GM23338 (cell line): Measurements from ENCODE around the gene ATP8A2. TPM values are rescaled to one million over a fixed set of nuclear protein-coding genes. Genes with fewer than 3 reads are reported as not detected.

Source experiments
- ATAC-seq: fragments of 200-7000 bp; cut with Tn5 transposase; 3 replicates; pipeline ENCODE4 v1.9.1; 2020
- DNase-seq: peaks from one replicate; pipeline ENCODE4 v3.0.0-alpha.2; 2015; ENCODE audit warnings: low spot score
- H2AFZ ChIP-seq: fragments of 200-600 bp; sonication (generic); 2 replicates; pipeline ENCODE4 v1.8.0; 2016; ENCODE audit warnings: antibody characterized with exemption, mild to moderate bottlenecking, moderate library complexity
- H3F3A ChIP-seq: fragments of 200-600 bp; sonication (generic); replicated peaks from 2 replicates; pipeline ENCODE4 v1.8.0; 2017; ENCODE audit warnings: antibody characterized with exemption, mixed run types, low read depth
- H3K27ac ChIP-seq: fragments of 200-600 bp; sonication (generic); 2 replicates; pipeline ENCODE4 v1.6.1; 2016; ENCODE audit warnings: low read depth
- H3K27me3 ChIP-seq: fragments of 200-600 bp; sonication (generic); 2 replicates; pipeline ENCODE4 v1.8.0; 2016; ENCODE audit warnings: mild to moderate bottlenecking, mixed run types, moderate library complexity; ENCODE audit not compliant: insufficient read depth
- H3K36me3 ChIP-seq: fragments of 200-600 bp; sonication (generic); 2 replicates; pipeline ENCODE4 v1.8.0; 2016; ENCODE audit warnings: mild to moderate bottlenecking; ENCODE audit not compliant: insufficient read depth
- H3K4me1 ChIP-seq: fragments of 200-600 bp; sonication (generic); 2 replicates; pipeline ENCODE4 v1.8.0; 2016; ENCODE audit warnings: mild to moderate bottlenecking, moderate library complexity; ENCODE audit not compliant: insufficient read depth
- H3K4me2 ChIP-seq: fragments of 200-600 bp; sonication (generic); 2 replicates; pipeline ENCODE4 v1.7.1; 2017; ENCODE audit warnings: mixed run types
- H3K4me3 ChIP-seq: fragments of 200-600 bp; sonication (generic); 2 replicates; pipeline ENCODE4 v1.6.1; 2016; ENCODE audit warnings: mixed run types
- H3K79me2 ChIP-seq: fragments of 200-600 bp; sonication (generic); replicated peaks from 2 replicates; pipeline ENCODE4 v1.8.0; 2017; ENCODE audit warnings: mild to moderate bottlenecking; ENCODE audit not compliant: insufficient read depth
- H3K9me2 ChIP-seq: fragments of 200-600 bp; sonication (generic); 2 replicates; pipeline ENCODE4 v1.8.0; 2017; ENCODE audit not compliant: insufficient read depth
- H4K20me1 ChIP-seq: fragments of 200-600 bp; sonication (generic); replicated peaks from 2 replicates; pipeline ENCODE4 v1.8.0; 2017; ENCODE audit warnings: mild to moderate bottlenecking; ENCODE audit not compliant: insufficient read depth
- H3K27ac Mint-ChIP-seq: 2 replicates; pipeline ENCODE4 v1.8.0; 2020; ENCODE audit warnings: inconsistent platforms, mild to moderate bottlenecking, moderate library complexity, mixed read lengths
- H3K27me3 Mint-ChIP-seq: 3 replicates; pipeline ENCODE4 v1.8.0; 2022; ENCODE audit warnings: low read depth, mild to moderate bottlenecking, moderate library complexity, mixed read lengths, inconsistent platforms; ENCODE audit not compliant: insufficient read depth, poor library complexity
- H3K36me3 Mint-ChIP-seq: 3 replicates; pipeline ENCODE4 v1.8.0; 2021; ENCODE audit warnings: low read depth, mild to moderate bottlenecking, inconsistent platforms, moderate library complexity, mixed read lengths
- H3K4me1 Mint-ChIP-seq: 3 replicates; pipeline ENCODE4 v1.8.0; 2020; ENCODE audit warnings: mild to moderate bottlenecking, inconsistent platforms, mixed read lengths
- H3K4me3 Mint-ChIP-seq: 3 replicates; pipeline ENCODE4 v1.8.0; 2021; ENCODE audit warnings: moderate library complexity, mild to moderate bottlenecking, inconsistent platforms, mixed read lengths
- H3K9me3 Mint-ChIP-seq: 3 replicates; pipeline ENCODE4 v1.8.0; 2020; ENCODE audit warnings: moderate library complexity, mild to moderate bottlenecking, inconsistent platforms, mixed read lengths
- CREB1 ChIP-seq: fragments of 250-450 bp; sonication (Bioruptor Pico); IDR thresholded peaks from 2 replicates; pipeline ENCODE4 v1.5.0; 2020; ENCODE audit warnings: low read depth, mild to moderate bottlenecking, moderate library complexity
- ETS1 ChIP-seq: IDR thresholded peaks from 2 replicates; pipeline ENCODE4 v1.6.1; 2016; ENCODE audit warnings: antibody characterized with exemption
- EZH2 ChIP-seq: fragments of 200-600 bp; sonication (generic); IDR thresholded peaks from one replicate; pipeline ENCODE4 v1.8.0; 2017; ENCODE audit warnings: antibody characterized with exemption, mild to moderate bottlenecking, low read depth; ENCODE audit not compliant: unreplicated experiment
- EZH2phosphoT487 ChIP-seq: fragments of 200-600 bp; sonication (generic); IDR thresholded peaks from one replicate; pipeline ENCODE4 v1.8.1; 2018; ENCODE audit warnings: antibody characterized with exemption; ENCODE audit not compliant: unreplicated experiment
- JUNB ChIP-seq: IDR thresholded peaks from one replicate; pipeline ENCODE4 v1.6.1; 2016; ENCODE audit warnings: antibody characterized with exemption; ENCODE audit not compliant: unreplicated experiment
- NANOG ChIP-seq: IDR thresholded peaks from 2 replicates; pipeline ENCODE4 v1.6.1; 2016; ENCODE audit warnings: antibody characterized with exemption, borderline replicate concordance
- POLR2AphosphoS5 ChIP-seq: IDR thresholded peaks from 2 replicates; pipeline ENCODE4 v1.6.1; 2016; ENCODE audit warnings: antibody characterized with exemption, low read depth
- REST ChIP-seq: IDR thresholded peaks from one replicate; pipeline ENCODE4 v1.6.1; 2018; ENCODE audit warnings: antibody characterized with exemption; ENCODE audit not compliant: unreplicated experiment
- STAT1 ChIP-seq: IDR thresholded peaks from one replicate; pipeline ENCODE4 v1.6.1; 2016; ENCODE audit warnings: antibody characterized with exemption; ENCODE audit not compliant: unreplicated experiment
- ZNF114 ChIP-seq: fragments of 250-450 bp; sonication (Bioruptor Pico); IDR thresholded peaks from 2 replicates; pipeline ENCODE4 v1.5.0; 2020; ENCODE audit warnings: mild to moderate bottlenecking, moderate library complexity
- ZNF331 ChIP-seq: fragments of 250-450 bp; sonication (Bioruptor Pico); IDR thresholded peaks from 2 replicates; pipeline ENCODE4 v1.5.0; 2020; ENCODE audit warnings: low read depth, mild to moderate bottlenecking, moderate library complexity
- ZNF462 ChIP-seq: fragments of 250-450 bp; sonication (Bioruptor Pico); IDR thresholded peaks from 2 replicates; pipeline ENCODE4 v1.5.0; 2020; ENCODE audit warnings: mild to moderate bottlenecking, moderate library complexity
- polyA plus RNA-seq: library from polyadenylated mRNA; unstranded; fragments of >200 nt; fragmentation: Nextera tagmentation; extraction: Ambion mirVana; gene quantifications from 2 replicates; pipeline ENCODE4 v1.2.1, GENCODE V29; 2016
- total RNA-seq: library from RNA; depleted of rRNA; stranded (reverse); fragments of >200 nt; shearing (Covaris generic); gene quantifications from 2 replicates; pipeline ENCODE4 v1.2.3, GENCODE V29; 2014
- TF ChIP-seq, protein P1 (sequence below), 2 experiments: fragments of 200-600 bp in 1 of 2; sonication (generic) in 1 of 2; conservative IDR thresholded peaks; 2 replicates each; pipeline versions ENCODE4 v1.5.1 to v1.6.1; 2016 to 2017; ENCODE audit warnings: antibody characterized with exemption in 2 of 2, low read depth in 2 of 2, mild to moderate bottlenecking in 2 of 2, moderate library complexity in 1 of 2

Gene ATP8A2
- total and polyA plus RNA-seq, 2 experiments from 2014 or later = 5.7 to 8.8 TPM

DNA sequence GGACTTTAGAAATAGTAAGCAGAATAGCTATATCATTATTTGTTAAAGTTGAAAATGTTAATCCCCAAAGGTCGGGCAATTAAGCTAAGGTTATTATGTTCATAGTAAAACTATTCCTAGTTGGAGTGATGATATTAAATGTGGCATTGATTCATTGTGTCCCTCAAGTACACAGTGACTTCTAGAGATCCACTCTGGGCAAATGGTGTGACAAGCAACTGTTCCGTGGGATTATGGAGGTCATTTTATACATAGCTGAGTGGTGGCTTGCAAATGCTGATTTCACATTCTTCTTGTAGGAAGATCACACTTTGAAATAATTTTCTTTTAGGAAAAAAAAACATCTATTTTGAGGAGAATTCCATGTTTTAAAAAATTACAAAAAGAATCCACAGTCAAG lies 317.8 kb downstream of the ATP8A2 start:
- no peak overlapping the region for H2AFZ ChIP-seq
- Mint-ChIP-seq H3K4me3 (no peak overlapping the region), H3K36me3 (no peaks in the 10 kb centered on the region), H3K27ac (no peak overlapping the region), H3K27me3 (peaks cover 4% of the 10 kb centered on the region), H3K4me1 (peaks cover 7% of the 10 kb centered on the region), H3K9me3 (no peaks in the 10 kb centered on the region)
- H3K36me3 ChIP-seq = no peaks in the 10 kb centered on the region
- H3K79me2 ChIP-seq = no peaks in the 10 kb centered on the region
- no peaks in the 10 kb centered on the region for H3F3A ChIP-seq
- no peaks in the 10 kb centered on the region for H4K20me1 ChIP-seq
- H3K4me1 ChIP-seq = no peaks in the 10 kb centered on the region
- no peaks in the 10 kb centered on the region for H3K27me3 ChIP-seq
- no peak for TF ChIP-seq EZH2phosphoT487
- no peak for TF ChIP-seq STAT1
- TF ChIP-seq ETS1 = no peak
- no peak for TF ChIP-seq CREB1 (CRISPR knock-in tag)
- no peak for TF ChIP-seq ZNF462 (CRISPR knock-in tag)
- TF ChIP-seq NANOG = no peak
- TF ChIP-seq ZNF114 (CRISPR knock-in tag) = no peak
- TF ChIP-seq ZNF331 = no peak
- no peak for TF ChIP-seq JUNB
- TF ChIP-seq, protein P1, sequence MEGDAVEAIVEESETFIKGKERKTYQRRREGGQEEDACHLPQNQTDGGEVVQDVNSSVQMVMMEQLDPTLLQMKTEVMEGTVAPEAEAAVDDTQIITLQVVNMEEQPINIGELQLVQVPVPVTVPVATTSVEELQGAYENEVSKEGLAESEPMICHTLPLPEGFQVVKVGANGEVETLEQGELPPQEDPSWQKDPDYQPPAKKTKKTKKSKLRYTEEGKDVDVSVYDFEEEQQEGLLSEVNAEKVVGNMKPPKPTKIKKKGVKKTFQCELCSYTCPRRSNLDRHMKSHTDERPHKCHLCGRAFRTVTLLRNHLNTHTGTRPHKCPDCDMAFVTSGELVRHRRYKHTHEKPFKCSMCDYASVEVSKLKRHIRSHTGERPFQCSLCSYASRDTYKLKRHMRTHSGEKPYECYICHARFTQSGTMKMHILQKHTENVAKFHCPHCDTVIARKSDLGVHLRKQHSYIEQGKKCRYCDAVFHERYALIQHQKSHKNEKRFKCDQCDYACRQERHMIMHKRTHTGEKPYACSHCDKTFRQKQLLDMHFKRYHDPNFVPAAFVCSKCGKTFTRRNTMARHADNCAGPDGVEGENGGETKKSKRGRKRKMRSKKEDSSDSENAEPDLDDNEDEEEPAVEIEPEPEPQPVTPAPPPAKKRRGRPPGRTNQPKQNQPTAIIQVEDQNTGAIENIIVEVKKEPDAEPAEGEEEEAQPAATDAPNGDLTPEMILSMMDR (conservative IDR thresholded peaks at IDR 0.05; ENCODE audit: low read depth in 2 of 2) = no peak
- TF ChIP-seq REST = no peak
- TF ChIP-seq EZH2 = no peak
- TF ChIP-seq POLR2AphosphoS5 = no peak
- no peak overlapping the region for H3K27ac ChIP-seq
- no peak overlapping the region for H3K4me3 ChIP-seq
- no peak for ATAC-seq
- H3K4me2 ChIP-seq = no peak overlapping the region
- H3K9me2 ChIP-seq = no peaks in the 10 kb centered on the region
- no peak for DNase-seq
